ENCODE data around the gene CARS2.
"Not testable (repeated sequence)": the region's sequence is repeated elsewhere in the genome, so short reads cannot be mapped to it uniquely, and the experiment has no call there.

CARS2 gene

GRCh38 chr13:110712081-110712848 lies 6.3 kb upstream of the CARS2 start:
- peak overlapping the region; percentile 94 for H3K4me3 ChIP-seq (ENCODE audit: control insufficient read depth, low read depth, low read length)
- TF ChIP-seq CTCF (IDR thresholded peaks at IDR 0.05; ENCODE audit: control insufficient read depth, insufficient read depth, low read depth, low read length, missing control alignments): no peak
- DNase-seq (ENCODE audit: low read depth): no peak

- no peak for TF ChIP-seq CTCF (IDR thresholded peaks at IDR 0.05; ENCODE audit: control insufficient read depth, insufficient read depth, low read depth, low read length, missing control alignments)
- peak overlapping the region; percentile 77 for H3K4me3 ChIP-seq (ENCODE audit: control insufficient read depth, low read depth, low read length)
- DNase-seq (ENCODE audit: low read depth): no peak
These were observed 855 bp upstream of the CARS2 start for GRCh38 chr13:110706570-110707372.

GRCh38 chr13:110705356-110705825 lies 525 bp downstream of the CARS2 start:
- DNase-seq (ENCODE audit: low read depth): no peak
- H3K4me3 ChIP-seq (ENCODE audit: control insufficient read depth, low read depth, low read length): peak overlapping the region; percentile 77
- TF ChIP-seq CTCF (IDR thresholded peaks at IDR 0.05; ENCODE audit: control insufficient read depth, insufficient read depth, low read depth, low read length, missing control alignments): no peak

- DNase-seq (ENCODE audit: low read depth): no peak
- no peak overlapping the region for H3K4me3 ChIP-seq (ENCODE audit: control insufficient read depth, low read depth, low read length)
These were observed 3.1 kb downstream of the CARS2 start for GRCh38 chr13:110702591-110703526.

GRCh38 chr13:110702089-110702488 lies 3.8 kb downstream of the CARS2 start:
- H3K4me3 ChIP-seq (ENCODE audit: control insufficient read depth, low read depth, low read length): no peak overlapping the region
- DNase-seq (ENCODE audit: low read depth): no peak
- TF ChIP-seq CTCF (IDR thresholded peaks at IDR 0.05; ENCODE audit: control insufficient read depth, insufficient read depth, low read depth, low read length, missing control alignments): no peak

More at GRCh38 chr13:110702591-110703526, 3.1 kb downstream of the CARS2 start:
- no peak for TF ChIP-seq CTCF (IDR thresholded peaks at IDR 0.05; ENCODE audit: control insufficient read depth, insufficient read depth, low read depth, low read length, missing control alignments)

- not testable (repeated sequence) for DNase-seq (ENCODE audit: low read depth); H3K4me3 ChIP-seq (ENCODE audit: control insufficient read depth, low read depth, low read length)
These were observed 4.9 kb downstream of the CARS2 start for GRCh38 chr13:110701061-110701460.

Measured in AG09309 (cell line).